A204.1 (cell line): Measurements from ENCODE around the gene AP1G2.

Experiments used
- FAIRE-seq: peaks from 2 replicates; lab custom pipeline; 2012; peaks lifted over from hg19 to GRCh38; lab: Jason Lieb, UNC

Gene AP1G2

GRCh38 chr14:23570806-23571483 is 3.4 kb upstream of the AP1G2 start:
- no peak for FAIRE-seq

GRCh38 chr14:23569443-23570151 is 2.0 kb upstream of the AP1G2 start:
- FAIRE-seq = no peak

- FAIRE-seq = no peak
Observed at GRCh38 chr14:23568600-23569331, 1.2 kb upstream of the AP1G2 start.

- FAIRE-seq = no peak
Observed at GRCh38 chr14:23568021-23568599, 519 bp upstream of the AP1G2 start.

- FAIRE-seq = no peak
Observed at GRCh38 chr14:23566778-23567185, 809 bp downstream of the AP1G2 start.

GRCh38 chr14:23566112-23566777 is 1.3 kb downstream of the AP1G2 start:
- FAIRE-seq = no peak

- no peak for FAIRE-seq
Observed at GRCh38 chr14:23565626-23566025, 2.0 kb downstream of the AP1G2 start.

GRCh38 chr14:23564876-23565275 is 2.7 kb downstream of the AP1G2 start:
- FAIRE-seq = no peak

GRCh38 chr14:23564181-23564812 is 3.3 kb downstream of the AP1G2 start:
- FAIRE-seq = no peak

- FAIRE-seq = no peak
Observed at GRCh38 chr14:23563473-23564180, 4.0 kb downstream of the AP1G2 start.

GRCh38 chr14:23562822-23563472 is 4.6 kb downstream of the AP1G2 start:
- no peak for FAIRE-seq

GRCh38 chr14:23561873-23562821 is 5.4 kb downstream of the AP1G2 start:
- no peak for FAIRE-seq

- no peak for FAIRE-seq
Observed at GRCh38 chr14:23561259-23561658, 6.3 kb downstream of the AP1G2 start.

GRCh38 chr14:23559926-23560520 is 7.6 kb downstream of the AP1G2 start:
- FAIRE-seq = no peak

GRCh38 chr14:23559010-23559925 is 8.3 kb downstream of the AP1G2 start:
- no peak for FAIRE-seq

GRCh38 chr14:23558346-23559009 is 9.1 kb downstream of the AP1G2 start:
- FAIRE-seq = no peak

- no peak for FAIRE-seq
Observed at GRCh38 chr14:23557946-23558345, 9.6 kb downstream of the AP1G2 start.
